Adipocyte (in vitro differentiated cells): ENCODE measurements around the gene CABCOCO1.

ENCODE experiments used
- DNase-seq: peaks from one replicate; pipeline ENCODE4 v3.0.0-alpha.2; 2015; ENCODE audit warnings: low read depth
- H3K27me3 ChIP-seq: replicated peaks from 2 replicates; pipeline ENCODE4 v1.7.0; 2013; ENCODE audit warnings: mild to moderate bottlenecking, low read length, moderate library complexity; ENCODE audit not compliant: control insufficient read depth, insufficient read depth
- H3K36me3 ChIP-seq: 2 replicates; pipeline ENCODE4 v1.7.0; 2013; ENCODE audit warnings: low read length, mild to moderate bottlenecking, moderate library complexity; ENCODE audit not compliant: control insufficient read depth, insufficient read depth, severe bottlenecking
- H3K4me1 ChIP-seq: 2 replicates; pipeline ENCODE4 v1.7.0; 2013; ENCODE audit warnings: mild to moderate bottlenecking, low read length, moderate library complexity; ENCODE audit not compliant: control insufficient read depth, insufficient read depth
- H3K4me3 ChIP-seq: 2 replicates; pipeline ENCODE4 v1.7.0; 2013; ENCODE audit warnings: mild to moderate bottlenecking, low read length, moderate library complexity
- H3K9ac ChIP-seq: 2 replicates; pipeline ENCODE4 v1.7.0; 2013; ENCODE audit warnings: mild to moderate bottlenecking, low read length, moderate library complexity
- H3K9me3 ChIP-seq: 2 replicates; pipeline ENCODE4 v1.7.0; 2013; ENCODE audit warnings: mild to moderate bottlenecking, low read length, moderate library complexity; ENCODE audit not compliant: control insufficient read depth

Gene CABCOCO1

DNA sequence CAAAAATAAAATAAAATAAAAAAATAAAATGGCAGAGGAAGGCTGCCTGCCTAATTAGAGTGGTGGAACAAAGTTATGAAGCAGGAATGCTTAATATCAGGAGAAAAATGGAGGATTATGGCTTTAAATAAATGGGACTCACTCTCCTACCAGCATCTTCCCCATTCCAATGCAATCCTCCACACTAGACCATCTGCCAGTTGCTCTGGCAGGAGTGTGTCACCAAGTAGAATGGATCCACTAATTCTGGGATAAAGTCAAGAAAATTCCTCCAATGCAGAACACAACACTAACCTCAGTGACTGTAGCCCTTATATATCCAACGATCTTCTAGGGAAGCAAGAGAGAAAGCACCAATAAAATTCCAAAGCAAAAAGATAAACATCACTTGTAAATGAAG is 126.3 kb downstream of the CABCOCO1 start:
- Histone ChIP-seq H3K4me3 (no peak overlapping the region), H3K9ac (no peak overlapping the region), H3K36me3 (no peaks in the 10 kb centered on the region), H3K4me1 (peaks cover 52% of the 10 kb centered on the region), H3K27me3 (no peaks in the 10 kb centered on the region), H3K9me3 (no peaks in the 10 kb centered on the region)
- no peak for DNase-seq

DNA sequence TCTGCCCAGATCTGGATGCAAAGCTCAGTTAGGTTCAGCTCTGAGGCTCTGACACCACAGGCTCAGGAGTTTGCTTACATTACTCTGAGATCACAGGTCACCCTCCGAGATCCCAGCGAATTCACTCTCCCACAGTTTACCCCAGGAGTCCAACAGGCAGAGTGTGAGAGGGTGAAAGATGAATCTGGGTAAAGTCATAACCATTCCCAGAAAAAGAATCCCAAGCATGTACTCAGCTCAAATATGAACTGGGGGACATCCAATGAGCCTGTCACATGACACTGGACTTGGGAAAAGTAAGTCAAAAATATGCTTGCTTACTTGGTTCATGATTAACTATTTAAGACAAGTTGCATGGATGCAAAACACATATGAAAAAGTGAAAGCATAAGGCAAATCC is 128.5 kb downstream of the CABCOCO1 start:
- DNase-seq: peak; percentile 63
- H3K9me3 ChIP-seq: no peaks in the 10 kb centered on the region
- no peak overlapping the region for H3K4me3 ChIP-seq
- no peaks in the 10 kb centered on the region for H3K27me3 ChIP-seq
- H3K4me1 ChIP-seq: peaks cover 46% of the 10 kb centered on the region
- H3K36me3 ChIP-seq: no peaks in the 10 kb centered on the region
- peak overlapping the region; percentile 8 for H3K9ac ChIP-seq

DNA sequence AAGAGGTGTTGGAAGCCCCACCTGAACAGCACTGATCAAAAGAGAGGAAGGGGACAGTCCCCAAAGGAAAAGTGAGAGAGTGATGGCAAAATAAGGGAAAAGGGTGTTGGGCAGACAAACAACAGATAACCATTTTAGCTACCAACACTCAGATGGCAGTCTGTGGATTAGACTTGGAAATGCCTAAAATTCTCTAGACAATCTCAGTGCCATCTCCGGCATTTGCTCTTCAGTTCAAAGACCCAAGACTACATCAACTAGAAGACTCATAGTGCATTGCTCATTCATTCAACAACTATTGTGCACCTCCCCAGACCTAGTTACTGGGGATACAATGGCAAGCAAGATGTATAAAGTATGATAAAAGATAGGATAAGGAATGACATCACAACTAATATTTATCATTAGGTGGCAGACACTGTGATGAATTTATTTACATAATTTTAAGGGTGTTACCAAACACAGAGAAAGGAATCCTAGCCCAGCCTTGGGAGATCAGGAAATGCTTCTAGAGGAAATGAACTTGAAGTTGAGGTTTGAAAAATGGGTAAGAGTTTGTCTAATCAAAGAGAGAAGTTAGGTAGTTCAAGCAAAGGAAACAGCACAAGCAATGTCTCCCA is 129.5 kb downstream of the CABCOCO1 start:
- H3K9ac ChIP-seq: no peak overlapping the region
- no peaks in the 10 kb centered on the region for H3K9me3 ChIP-seq
- no peak overlapping the region for H3K4me3 ChIP-seq
- H3K27me3 ChIP-seq: no peaks in the 10 kb centered on the region
- no peak for DNase-seq
- H3K36me3 ChIP-seq: no peaks in the 10 kb centered on the region
- peaks cover 38% of the 10 kb centered on the region for H3K4me1 ChIP-seq

DNA sequence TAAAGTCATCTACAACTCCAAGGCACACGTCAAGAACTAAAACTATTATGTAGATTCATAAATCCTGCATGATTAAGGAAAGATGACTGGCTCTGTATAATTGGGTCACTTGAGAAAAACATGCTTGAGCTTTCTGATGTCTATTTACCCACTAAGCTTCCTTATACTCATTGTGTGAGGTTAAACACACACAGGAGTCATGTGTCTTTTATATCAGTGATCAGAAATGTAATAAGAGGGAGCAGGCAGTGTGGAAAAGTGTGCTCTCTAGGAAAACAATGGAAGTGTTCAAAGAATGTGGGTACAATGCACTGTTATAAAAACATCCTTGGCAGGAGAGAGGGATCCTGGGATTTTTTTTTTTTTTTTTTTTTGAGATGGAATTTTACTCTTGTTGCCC is 130.2 kb downstream of the CABCOCO1 start:
- Histone ChIP-seq H3K9ac (no peak overlapping the region), H3K9me3 (no peaks in the 10 kb centered on the region), H3K4me3 (no peak overlapping the region), H3K27me3 (no peaks in the 10 kb centered on the region), H3K36me3 (no peaks in the 10 kb centered on the region), H3K4me1 (peaks cover 31% of the 10 kb centered on the region)
- peak; percentile 15 for DNase-seq

DNA sequence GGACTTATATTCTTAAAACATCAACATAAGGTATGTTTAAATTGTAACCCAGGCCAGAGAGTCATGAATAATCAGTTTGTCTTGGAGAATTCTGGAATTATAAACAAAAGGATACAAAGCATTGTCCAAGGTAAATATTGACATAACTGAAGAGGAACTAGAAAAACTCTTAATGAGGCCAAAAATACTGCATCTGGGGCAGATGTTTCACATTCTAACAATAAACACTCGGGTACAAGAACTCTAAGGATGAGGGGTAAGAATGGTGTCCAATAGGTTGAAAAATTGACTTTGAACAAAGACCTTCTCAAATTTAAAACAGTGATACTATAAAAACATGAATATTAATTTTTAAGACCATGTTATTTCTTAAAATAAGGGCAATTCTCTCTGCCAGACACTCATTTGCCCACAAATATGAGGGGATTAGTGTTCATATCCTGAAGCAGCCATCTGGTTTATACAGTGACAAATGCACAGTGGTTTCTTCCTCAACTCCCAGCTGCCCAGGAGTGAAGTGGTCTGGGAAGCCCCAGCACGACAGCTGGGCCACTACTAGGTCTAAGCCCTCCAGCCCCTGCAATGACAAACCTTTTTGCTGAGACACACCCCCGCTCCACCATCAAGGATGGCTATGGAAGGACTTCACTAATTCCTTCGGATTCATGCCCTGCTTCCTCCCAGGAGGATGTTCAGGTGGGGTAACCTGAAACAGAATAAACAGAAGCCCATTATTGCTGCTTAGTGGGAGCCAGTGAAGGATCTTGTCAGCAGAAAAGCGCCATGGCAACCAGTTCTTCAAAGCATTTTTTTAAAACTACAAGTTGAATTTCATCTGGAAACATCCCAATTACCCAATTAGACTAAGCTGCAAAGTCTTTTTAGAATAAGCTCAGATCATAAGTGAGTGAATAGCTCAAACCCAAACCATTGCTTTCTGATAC is 131.3 kb downstream of the CABCOCO1 start:
- peak; percentile 76 for DNase-seq
- H3K4me3 ChIP-seq: no peak overlapping the region
- no peaks in the 10 kb centered on the region for H3K9me3 ChIP-seq
- H3K4me1 ChIP-seq: peaks cover 31% of the 10 kb centered on the region
- H3K9ac ChIP-seq: no peak overlapping the region
- no peaks in the 10 kb centered on the region for H3K27me3 ChIP-seq
- H3K36me3 ChIP-seq: no peaks in the 10 kb centered on the region

DNA sequence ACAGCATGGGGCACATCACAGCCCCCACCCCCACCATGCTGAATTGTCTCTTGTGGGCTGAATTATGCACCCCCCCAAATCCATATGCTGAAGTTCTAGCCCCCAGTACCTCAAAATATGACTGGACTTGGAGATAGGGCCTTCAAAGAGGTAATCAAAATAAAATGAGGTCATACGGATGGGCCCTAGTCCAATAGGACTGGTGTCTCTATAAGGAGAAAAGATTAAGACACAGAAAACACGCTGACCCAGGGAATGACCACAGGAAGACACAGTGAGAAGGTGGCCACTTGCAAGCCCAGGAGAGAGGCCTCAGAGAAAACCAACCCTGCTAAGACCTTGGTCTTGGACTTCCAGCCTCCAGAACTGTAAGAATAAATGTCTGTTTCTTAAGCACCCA is 132.4 kb downstream of the CABCOCO1 start:
- H3K9ac ChIP-seq: no peak overlapping the region
- no peak overlapping the region for H3K4me3 ChIP-seq
- DNase-seq: no peak
- no peaks in the 10 kb centered on the region for H3K9me3 ChIP-seq
- H3K36me3 ChIP-seq: no peaks in the 10 kb centered on the region
- peaks cover 31% of the 10 kb centered on the region for H3K4me1 ChIP-seq
- H3K27me3 ChIP-seq: no peaks in the 10 kb centered on the region

DNA sequence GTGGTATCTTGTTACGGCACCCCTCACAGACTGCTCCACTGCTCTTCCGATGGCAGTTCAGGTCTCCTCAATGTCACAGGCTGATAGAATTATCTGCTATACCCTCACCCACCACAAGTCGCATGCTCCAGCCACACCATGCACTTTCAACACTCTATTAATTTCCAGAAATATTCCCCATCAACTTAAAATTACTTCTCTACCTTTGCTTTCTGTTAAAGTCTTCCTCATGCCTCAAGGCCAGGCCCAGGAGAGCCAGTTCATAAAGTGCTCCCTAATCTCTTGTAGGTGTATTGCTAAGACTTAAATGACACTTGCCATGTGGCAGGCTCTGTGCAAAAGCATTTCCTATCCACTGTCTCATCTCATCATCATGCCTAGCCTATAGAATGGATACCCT is 132.8 kb downstream of the CABCOCO1 start:
- Histone ChIP-seq H3K4me3 (no peak overlapping the region), H3K9ac (no peak overlapping the region), H3K36me3 (no peaks in the 10 kb centered on the region), H3K9me3 (no peaks in the 10 kb centered on the region), H3K4me1 (peaks cover 31% of the 10 kb centered on the region), H3K27me3 (no peaks in the 10 kb centered on the region)
- no peak for DNase-seq

DNA sequence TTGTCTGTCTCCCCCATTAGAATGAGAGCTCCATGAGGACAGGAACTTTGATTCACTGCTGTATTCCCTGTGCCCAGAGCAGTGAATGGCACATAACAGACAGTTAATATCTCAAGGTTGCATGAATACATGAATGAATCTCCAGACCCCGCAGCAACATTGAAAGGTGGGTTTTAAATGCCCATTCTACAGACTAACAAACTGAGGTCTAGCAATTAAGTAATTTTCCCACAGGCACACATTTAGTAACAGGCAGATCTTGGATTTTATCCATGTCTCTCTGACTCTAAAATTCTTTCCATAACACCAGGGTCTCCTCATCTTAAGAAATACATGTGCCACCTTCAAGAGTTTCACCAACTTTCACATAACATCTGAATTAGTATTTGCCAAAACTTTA is 134.1 kb downstream of the CABCOCO1 start:
- DNase-seq: no peak
- H3K27me3 ChIP-seq: no peaks in the 10 kb centered on the region
- peaks cover 18% of the 10 kb centered on the region for H3K4me1 ChIP-seq
- no peaks in the 10 kb centered on the region for H3K9me3 ChIP-seq
- H3K4me3 ChIP-seq: no peak overlapping the region
- no peak overlapping the region for H3K9ac ChIP-seq
- no peaks in the 10 kb centered on the region for H3K36me3 ChIP-seq

DNA sequence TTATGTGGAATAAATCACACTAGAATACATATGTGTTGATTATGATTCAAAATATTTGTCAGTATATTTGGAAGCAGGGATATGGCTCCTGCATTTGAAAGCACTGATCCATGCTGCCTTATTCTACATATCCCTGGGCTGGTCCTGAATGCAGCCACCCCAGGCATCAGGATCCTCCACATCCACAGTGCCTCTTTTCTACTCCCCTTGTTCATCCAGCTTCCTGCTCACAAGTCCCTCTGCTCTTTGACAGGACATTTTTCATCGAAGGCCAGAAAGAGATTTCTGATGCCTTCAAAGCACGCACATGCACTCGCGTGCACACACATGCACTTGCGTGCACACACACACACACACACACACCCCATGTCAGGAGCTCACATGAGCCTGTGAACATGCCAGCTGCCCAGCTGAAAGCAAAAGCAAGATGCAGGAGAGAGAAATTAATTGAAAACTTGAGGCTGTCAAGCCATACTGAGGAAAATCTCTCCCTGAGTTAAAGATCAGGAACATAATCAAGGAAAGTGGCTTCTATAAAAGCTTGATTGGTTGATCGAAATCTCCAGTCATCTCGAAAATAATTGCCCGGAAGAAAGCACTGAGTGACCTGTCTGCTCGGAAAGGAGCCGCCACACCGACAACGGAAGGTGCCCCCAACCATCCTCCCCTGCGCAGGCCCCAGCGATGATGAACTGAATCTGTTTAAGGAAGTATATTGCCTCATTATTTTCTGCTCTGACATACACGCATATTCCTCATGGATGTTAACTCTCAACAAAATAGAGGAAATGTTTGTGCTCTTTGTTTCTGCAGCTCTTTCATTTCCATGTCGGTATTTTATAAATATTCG is 134.8 kb downstream of the CABCOCO1 start:
- Histone ChIP-seq H3K27me3 (no peaks in the 10 kb centered on the region), H3K4me1 (peaks cover 11% of the 10 kb centered on the region), H3K36me3 (no peaks in the 10 kb centered on the region), H3K9ac (no peak overlapping the region), H3K9me3 (no peaks in the 10 kb centered on the region), H3K4me3 (no peak overlapping the region)
- DNase-seq: no peak

DNA sequence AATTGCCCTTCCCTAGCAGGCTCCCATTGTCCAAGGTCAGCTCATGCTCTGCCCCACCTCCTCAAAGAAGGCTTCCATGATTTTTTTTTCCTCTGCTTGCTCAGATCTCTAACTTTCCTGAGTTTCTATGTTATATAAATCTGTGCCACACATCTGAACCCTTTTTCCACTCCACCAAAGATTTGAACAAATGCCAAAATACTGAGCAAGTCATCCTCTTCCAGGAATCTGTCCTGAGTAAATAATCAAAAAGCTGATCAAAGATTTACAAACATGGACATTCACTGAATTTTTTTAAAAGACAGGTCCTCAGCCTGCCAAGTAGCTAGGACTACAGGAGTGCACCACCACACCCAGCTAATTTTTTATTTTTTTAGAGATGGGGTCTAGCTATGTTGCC is 136.0 kb downstream of the CABCOCO1 start:
- Histone ChIP-seq H3K9ac (no peak overlapping the region), H3K36me3 (no peaks in the 10 kb centered on the region), H3K4me3 (no peak overlapping the region), H3K4me1 (peaks cover 6% of the 10 kb centered on the region), H3K9me3 (no peaks in the 10 kb centered on the region), H3K27me3 (no peaks in the 10 kb centered on the region)
- peak; percentile 10 for DNase-seq

DNA sequence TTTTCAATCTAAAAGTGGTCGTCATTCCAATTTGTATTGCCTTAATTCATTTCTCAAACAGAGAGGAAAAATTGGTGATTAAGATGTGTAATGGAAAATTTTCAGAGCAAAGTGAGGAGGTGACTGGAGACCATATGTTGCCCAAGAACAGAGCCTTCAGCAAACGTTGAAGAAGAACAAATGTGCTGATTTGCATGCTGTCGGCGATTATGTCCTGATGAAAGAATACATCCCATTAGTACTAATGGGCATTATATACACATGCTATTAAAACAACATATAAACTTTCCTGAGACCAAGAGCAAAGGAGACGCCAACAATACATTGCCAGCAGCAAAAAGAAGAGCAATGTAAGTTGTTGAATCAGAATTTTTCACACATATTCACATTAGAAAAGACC is 138.8 kb downstream of the CABCOCO1 start:
- no peaks in the 10 kb centered on the region for H3K36me3 ChIP-seq
- no peak overlapping the region for H3K4me3 ChIP-seq
- H3K4me1 ChIP-seq: no peaks in the 10 kb centered on the region
- no peak overlapping the region for H3K9ac ChIP-seq
- no peaks in the 10 kb centered on the region for H3K27me3 ChIP-seq
- no peaks in the 10 kb centered on the region for H3K9me3 ChIP-seq
- DNase-seq: no peak
